NCI-H2107 (cell line): Measurements from ENCODE around the gene SPTB.
"Not testable (repeated sequence)": the region's sequence is repeated elsewhere in the genome, so short reads cannot be mapped to it uniquely, and the experiment has no call there.

Source experiments
- DNase-seq: peaks from one replicate; lab custom pipeline; 2025; lab: John Stamatoyannopoulos, UW

Gene SPTB

GRCh38 chr14:64879635-64880220, at the start of gene SPTB:
TSS of gene SPTB (minus strand) at chr14:64879907. CDS start at chr14:64823094, 56,813 bp downstream.
- peak; percentile 82 for DNase-seq

GRCh38 chr14:64929014-64929359, 49.3 kb upstream of the SPTB start:
- no peak for DNase-seq

GRCh38 chr14:64928239-64929013, 48.7 kb upstream of the SPTB start:
- DNase-seq: no peak

- DNase-seq: no peak
These were observed 47.3 kb upstream of the SPTB start for GRCh38 chr14:64927031-64927430.

- DNase-seq: no peak
These were observed 46.8 kb upstream of the SPTB start for GRCh38 chr14:64926398-64926995.

GRCh38 chr14:64923015-64923414, 43.3 kb upstream of the SPTB start:
- no peak for DNase-seq

GRCh38 chr14:64920465-64920864, 40.8 kb upstream of the SPTB start:
- no peak for DNase-seq

- no peak for DNase-seq
These were observed 39.9 kb upstream of the SPTB start for GRCh38 chr14:64919618-64920017.

GRCh38 chr14:64919215-64919614, 39.5 kb upstream of the SPTB start:
- DNase-seq: no peak

GRCh38 chr14:64918216-64918615, 38.5 kb upstream of the SPTB start:
- no peak for DNase-seq

GRCh38 chr14:64915797-64916196, 36.1 kb upstream of the SPTB start:
- no peak for DNase-seq

- no peak for DNase-seq
These were observed 35.3 kb upstream of the SPTB start for GRCh38 chr14:64915029-64915424.

- peak; percentile 100 for DNase-seq
These were observed 34.7 kb upstream of the SPTB start, which contains the start of gene CHURC1 for GRCh38 chr14:64914237-64915028. TSS of gene CHURC1 (plus strand) at chr14:64914455. CDS start at chr14:64914496, 41 bp downstream.

- DNase-seq: not testable (repeated sequence)
These were observed 33.8 kb upstream of the SPTB start for GRCh38 chr14:64913477-64913876.

- no peak for DNase-seq
These were observed 32.6 kb upstream of the SPTB start for GRCh38 chr14:64912261-64912660.

GRCh38 chr14:64910847-64911495, 31.3 kb upstream of the SPTB start:
- no peak for DNase-seq

GRCh38 chr14:64906022-64906421, 26.3 kb upstream of the SPTB start:
- DNase-seq: no peak

GRCh38 chr14:64899958-64900357, 20.3 kb upstream of the SPTB start:
- DNase-seq: no peak

- peak; percentile 46 for DNase-seq
These were observed 12.2 kb upstream of the SPTB start for GRCh38 chr14:64891839-64892375.

GRCh38 chr14:64891173-64891838, 11.6 kb upstream of the SPTB start:
- DNase-seq: no peak

GRCh38 chr14:64889352-64889751, 9.6 kb upstream of the SPTB start:
- no peak for DNase-seq
